ENCODE results near the gene PLXNB1.
A peak's percentile ranks its signal among the peaks of the same experiment; 100 is the strongest.

PLXNB1 gene

DNA sequence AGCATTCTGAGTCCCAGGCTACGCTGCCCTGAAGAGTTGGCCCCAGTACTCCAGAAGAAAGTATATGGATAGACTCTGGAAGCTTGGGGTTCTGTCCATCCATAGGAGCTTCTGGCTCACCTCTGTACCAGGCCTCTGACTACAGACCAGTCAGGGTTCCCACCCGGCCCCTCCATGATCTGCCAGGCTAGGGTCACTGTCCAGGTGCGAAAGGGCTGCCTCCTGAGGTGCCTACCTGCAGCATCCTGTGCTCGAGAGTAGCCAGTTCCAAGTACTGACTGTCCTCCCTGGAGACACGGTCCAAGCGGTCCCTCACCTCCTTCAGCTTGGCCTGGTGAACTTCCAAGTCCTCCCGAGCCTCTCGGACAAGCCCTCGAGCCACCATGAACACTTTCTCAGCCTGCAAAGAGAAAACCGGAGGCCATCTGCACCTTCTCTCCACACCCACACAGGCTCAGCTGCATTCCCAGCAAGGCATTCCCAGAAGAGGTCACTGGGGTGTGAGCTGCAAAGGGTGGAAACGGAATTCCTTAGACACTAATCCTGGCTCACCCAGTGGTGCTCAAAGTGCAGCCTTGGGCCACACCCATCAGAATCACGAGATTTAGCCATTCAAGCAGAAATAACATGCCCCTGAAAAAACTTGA, 3.7 kb upstream of the PLXNB1 start:
- no peak for DNase-seq (ENCODE audit: low read depth)
- H3K4me3 ChIP-seq (ENCODE audit: low read depth, low read length), result no peak overlapping the region
- TF ChIP-seq, protein P1, sequence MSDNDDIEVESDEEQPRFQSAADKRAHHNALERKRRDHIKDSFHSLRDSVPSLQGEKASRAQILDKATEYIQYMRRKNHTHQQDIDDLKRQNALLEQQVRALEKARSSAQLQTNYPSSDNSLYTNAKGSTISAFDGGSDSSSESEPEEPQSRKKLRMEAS (IDR thresholded peaks at IDR 0.05; ENCODE audit: low read depth, low read length), result no peak
- TF ChIP-seq POLR2A (IDR thresholded peaks at IDR 0.05; ENCODE audit: extremely low read depth, insufficient read length), result no peak
- no peak for TF ChIP-seq MYC (IDR thresholded peaks at IDR 0.05; ENCODE audit: low read depth, low read length)
- TF ChIP-seq, protein P2, sequence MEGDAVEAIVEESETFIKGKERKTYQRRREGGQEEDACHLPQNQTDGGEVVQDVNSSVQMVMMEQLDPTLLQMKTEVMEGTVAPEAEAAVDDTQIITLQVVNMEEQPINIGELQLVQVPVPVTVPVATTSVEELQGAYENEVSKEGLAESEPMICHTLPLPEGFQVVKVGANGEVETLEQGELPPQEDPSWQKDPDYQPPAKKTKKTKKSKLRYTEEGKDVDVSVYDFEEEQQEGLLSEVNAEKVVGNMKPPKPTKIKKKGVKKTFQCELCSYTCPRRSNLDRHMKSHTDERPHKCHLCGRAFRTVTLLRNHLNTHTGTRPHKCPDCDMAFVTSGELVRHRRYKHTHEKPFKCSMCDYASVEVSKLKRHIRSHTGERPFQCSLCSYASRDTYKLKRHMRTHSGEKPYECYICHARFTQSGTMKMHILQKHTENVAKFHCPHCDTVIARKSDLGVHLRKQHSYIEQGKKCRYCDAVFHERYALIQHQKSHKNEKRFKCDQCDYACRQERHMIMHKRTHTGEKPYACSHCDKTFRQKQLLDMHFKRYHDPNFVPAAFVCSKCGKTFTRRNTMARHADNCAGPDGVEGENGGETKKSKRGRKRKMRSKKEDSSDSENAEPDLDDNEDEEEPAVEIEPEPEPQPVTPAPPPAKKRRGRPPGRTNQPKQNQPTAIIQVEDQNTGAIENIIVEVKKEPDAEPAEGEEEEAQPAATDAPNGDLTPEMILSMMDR (IDR thresholded peaks at IDR 0.05; ENCODE audit: low read depth, low read length), result no peak

DNA sequence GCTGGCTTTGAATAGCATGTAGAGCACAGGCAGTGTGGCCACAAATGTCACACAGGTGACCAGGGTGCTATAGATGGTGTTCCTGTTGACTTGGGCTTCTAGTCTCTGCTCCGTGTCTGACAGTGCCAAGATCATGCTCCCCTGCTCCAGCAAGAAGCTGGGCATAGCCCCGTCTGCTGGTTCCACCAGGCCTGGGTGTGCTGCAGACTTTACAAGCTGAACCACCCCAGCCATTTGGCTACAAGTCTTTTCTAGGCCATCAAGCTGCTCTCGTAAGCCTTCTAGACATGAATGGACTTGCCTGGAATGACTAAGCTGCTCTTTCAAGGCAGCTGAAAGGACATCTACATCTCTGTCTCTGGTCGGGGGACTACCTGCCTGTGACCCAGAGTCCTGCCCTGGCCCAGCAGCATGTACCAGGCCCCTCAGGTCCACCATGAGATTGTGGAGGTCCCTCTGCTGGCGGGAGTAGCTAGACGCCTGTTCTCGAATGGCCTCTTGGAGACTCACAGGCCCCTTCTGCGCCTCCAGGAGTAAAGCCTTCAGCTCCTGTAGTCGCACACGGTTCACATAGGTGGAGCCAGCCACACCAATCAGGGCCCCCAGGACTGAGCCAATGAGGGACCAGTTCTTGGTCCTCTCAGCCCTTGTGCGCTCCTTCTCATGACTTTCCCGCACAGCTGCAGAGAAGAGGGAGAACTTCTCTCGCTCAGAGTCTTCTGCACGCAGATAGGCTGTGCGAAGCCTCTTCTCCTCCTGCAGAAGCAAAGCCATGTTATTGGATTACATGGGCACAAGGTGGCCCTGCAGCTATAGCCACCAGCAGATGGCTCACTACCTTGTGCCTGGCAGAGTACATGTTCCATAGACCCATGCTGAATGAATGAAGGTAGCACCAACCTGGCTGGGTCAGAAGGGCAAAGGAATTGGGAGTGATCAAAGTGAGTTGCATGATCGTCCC, 2.8 kb upstream of the PLXNB1 start:
- no peak overlapping the region for H3K4me3 ChIP-seq (ENCODE audit: low read depth, low read length)
- DNase-seq (ENCODE audit: low read depth), result peak; percentile 44
- TF ChIP-seq POLR2A (IDR thresholded peaks at IDR 0.05; ENCODE audit: extremely low read depth, insufficient read length), result no peak
- TF ChIP-seq, protein P2 (IDR thresholded peaks at IDR 0.05; ENCODE audit: low read depth, low read length), result peak; percentile 23

DNA sequence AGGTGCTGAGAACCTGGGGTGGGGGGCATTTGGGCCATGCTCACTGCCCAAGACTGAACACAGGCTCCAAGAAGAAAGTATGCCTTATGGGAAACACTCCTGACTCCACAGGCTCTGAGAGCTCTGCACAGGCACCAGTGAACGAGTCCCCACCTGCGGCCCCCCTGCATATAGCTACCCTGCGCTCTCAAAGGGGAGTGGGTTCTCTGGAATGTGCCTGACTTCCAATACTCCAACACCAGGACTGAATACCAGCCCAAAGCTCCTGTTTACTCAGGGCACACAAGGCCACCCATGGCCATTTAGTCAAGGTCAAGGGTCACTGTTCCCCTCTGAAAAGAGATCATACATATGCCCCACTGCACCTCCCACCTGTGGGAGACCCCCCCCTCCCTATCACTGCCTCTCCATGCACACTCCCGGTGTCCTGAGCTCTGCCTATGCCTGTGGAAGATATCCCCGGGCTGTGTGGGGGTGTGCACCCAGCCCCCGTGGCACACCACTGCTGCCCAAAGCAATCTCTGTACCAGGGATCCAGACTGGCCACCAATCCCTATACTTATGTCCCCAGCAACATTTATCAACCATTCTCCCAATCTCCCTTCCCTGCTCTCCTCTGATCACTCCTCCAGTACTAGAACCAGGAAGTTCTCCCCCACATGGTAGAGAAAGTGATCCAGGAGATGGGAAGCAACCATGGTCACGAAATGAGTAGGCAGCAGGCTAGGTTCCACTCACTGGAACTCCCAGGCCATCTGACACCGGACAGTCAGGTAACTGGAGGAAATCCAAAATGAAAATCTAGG, 1.5 kb upstream of the PLXNB1 start:
- TF ChIP-seq POLR2A (IDR thresholded peaks at IDR 0.05; ENCODE audit: extremely low read depth, insufficient read length) (no peak), MYC (IDR thresholded peaks at IDR 0.05; ENCODE audit: low read depth, low read length) (no peak)
- TF ChIP-seq, protein P1 (IDR thresholded peaks at IDR 0.05; ENCODE audit: low read depth, low read length), result no peak
- H3K4me3 ChIP-seq (ENCODE audit: low read depth, low read length), result no peak overlapping the region
- no peak for DNase-seq (ENCODE audit: low read depth)

DNA sequence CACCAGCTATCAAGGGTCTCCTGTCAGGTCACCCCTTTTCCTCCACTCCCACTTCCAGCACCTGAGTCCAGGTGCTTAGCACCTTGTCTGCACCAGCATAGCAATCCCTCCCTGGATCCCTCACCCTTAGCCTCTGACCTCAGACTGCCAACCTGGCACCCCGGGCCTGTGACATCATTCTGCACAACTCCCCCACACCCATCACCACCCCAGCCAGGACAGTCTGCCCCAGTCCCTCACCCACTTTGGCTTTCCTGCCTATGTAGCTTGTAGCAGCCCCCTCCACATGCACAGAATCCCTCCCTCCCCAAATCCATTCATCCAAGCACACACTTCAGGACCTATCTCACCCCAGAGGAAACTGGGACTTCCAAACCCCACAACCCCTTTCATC, 819 bp upstream of the PLXNB1 start:
- DNase-seq (ENCODE audit: low read depth), result no peak
- H3K4me3 ChIP-seq (ENCODE audit: low read depth, low read length), result no peak overlapping the region

DNA sequence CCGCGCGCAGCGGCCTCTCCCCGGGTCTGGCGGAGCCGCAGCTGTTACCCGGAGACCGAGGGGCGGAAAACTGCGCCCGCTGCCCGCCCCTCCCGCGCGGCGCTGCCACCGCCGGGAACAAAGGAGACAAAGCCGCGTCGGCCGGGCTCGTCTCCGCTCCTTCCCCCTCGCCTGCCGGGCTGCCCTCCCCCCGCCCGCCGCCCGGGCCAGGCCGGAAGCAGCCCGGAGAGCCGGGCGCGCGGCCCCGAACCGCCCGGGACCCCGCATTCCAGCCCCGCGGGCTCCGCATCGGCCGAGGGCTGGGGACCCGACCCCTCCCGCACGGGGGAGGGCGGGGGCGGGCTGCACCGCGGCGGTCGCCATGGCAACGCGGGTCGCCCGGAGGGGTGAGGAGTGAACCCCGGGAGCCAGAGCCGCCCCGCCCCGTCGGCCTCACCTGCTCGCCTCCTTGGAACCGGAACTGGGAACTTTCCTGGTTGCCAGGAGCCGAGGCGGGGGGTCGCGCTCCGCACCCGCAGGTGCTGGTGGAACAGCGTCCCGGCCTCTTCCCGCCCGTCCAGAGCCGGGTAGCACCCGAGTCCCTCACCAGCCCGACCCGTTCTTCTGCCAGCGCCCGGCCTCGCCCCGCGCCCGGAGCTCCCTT, 448 bp downstream of the PLXNB1 start:
- peak overlapping the region; percentile 49 for H3K4me3 ChIP-seq (ENCODE audit: low read depth, low read length)
- peak; percentile 64 for DNase-seq (ENCODE audit: low read depth)
- TF ChIP-seq POLR2A (IDR thresholded peaks at IDR 0.05; ENCODE audit: extremely low read depth, insufficient read length) (no peak), MYC (IDR thresholded peaks at IDR 0.05; ENCODE audit: low read depth, low read length) (no peak)
- TF ChIP-seq, protein P1 (IDR thresholded peaks at IDR 0.05; ENCODE audit: low read depth, low read length), result no peak
- TF ChIP-seq, protein P2 (IDR thresholded peaks at IDR 0.05; ENCODE audit: low read depth, low read length), result no peak

More for the DNA sequence above, 819 bp upstream of the PLXNB1 start:
- TF ChIP-seq, protein P2 (IDR thresholded peaks at IDR 0.05; ENCODE audit: low read depth, low read length), result no peak
- TF ChIP-seq, protein P1 (IDR thresholded peaks at IDR 0.05; ENCODE audit: low read depth, low read length), result no peak
